ENCODE results near the gene IGSF21.

Gene IGSF21

GRCh38 chr1:18329469-18330253, 222.1 kb downstream of the IGSF21 start:
- no peaks in the 10 kb centered on the region for H3K4me1 ChIP-seq
- H3K4me3 ChIP-seq (ENCODE audit: low read depth, low read length), result no peak overlapping the region
- no peak overlapping the region for H3K4me2 ChIP-seq (ENCODE audit: low read length)
- H3K27ac ChIP-seq, result no peak overlapping the region
- no peak overlapping the region for H3K9ac ChIP-seq
- no peak overlapping the region for H2AFZ ChIP-seq
- H3K9me3 ChIP-seq (ENCODE audit: control insufficient read depth, low read length), result no peaks in the 10 kb centered on the region
- no peaks in the 10 kb centered on the region for H3K79me2 ChIP-seq
- no peaks in the 10 kb centered on the region for H3K27me3 ChIP-seq (ENCODE audit: control insufficient read depth, insufficient read depth, low read length)
- H3K36me3 ChIP-seq (ENCODE audit: control insufficient read depth, insufficient read depth, low read length), result no peaks in the 10 kb centered on the region
- no peak for TF ChIP-seq CTCF (IDR thresholded peaks at IDR 0.05)

DNA sequence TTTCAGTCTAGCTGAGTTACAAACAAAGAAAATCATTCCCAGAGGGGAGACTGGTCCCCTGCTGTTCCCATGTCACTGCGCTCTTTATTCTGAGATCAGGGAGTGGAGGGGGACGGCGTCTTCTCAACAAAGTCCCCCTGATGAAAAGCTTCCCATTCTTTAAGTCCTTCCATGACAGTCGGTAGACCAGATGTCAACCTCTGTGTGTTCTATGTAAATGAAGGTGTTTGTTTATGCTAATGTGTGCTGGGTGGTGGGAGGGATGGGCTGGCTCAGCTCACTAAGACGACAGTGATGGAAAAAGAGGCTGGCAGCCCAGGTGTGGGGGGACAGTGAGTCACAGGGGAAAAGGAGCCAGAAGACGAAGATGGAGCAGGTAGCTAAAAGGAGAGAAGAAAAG, 225.0 kb downstream of the IGSF21 start:
- H3K4me3 ChIP-seq (ENCODE audit: low read depth, low read length), result no peak overlapping the region
- H3K79me2 ChIP-seq, result no peaks in the 10 kb centered on the region
- no peak overlapping the region for H3K27ac ChIP-seq
- H3K4me1 ChIP-seq, result no peaks in the 10 kb centered on the region
- H3K9me3 ChIP-seq (ENCODE audit: control insufficient read depth, low read length), result no peaks in the 10 kb centered on the region
- H2AFZ ChIP-seq, result no peak overlapping the region
- TF ChIP-seq CTCF (IDR thresholded peaks at IDR 0.05), result no peak
- H3K9ac ChIP-seq, result no peak overlapping the region
- H3K36me3 ChIP-seq (ENCODE audit: control insufficient read depth, insufficient read depth, low read length), result no peaks in the 10 kb centered on the region
- no peak overlapping the region for H3K4me2 ChIP-seq (ENCODE audit: low read length)
- no peaks in the 10 kb centered on the region for H3K27me3 ChIP-seq (ENCODE audit: control insufficient read depth, insufficient read depth, low read length)

DNA sequence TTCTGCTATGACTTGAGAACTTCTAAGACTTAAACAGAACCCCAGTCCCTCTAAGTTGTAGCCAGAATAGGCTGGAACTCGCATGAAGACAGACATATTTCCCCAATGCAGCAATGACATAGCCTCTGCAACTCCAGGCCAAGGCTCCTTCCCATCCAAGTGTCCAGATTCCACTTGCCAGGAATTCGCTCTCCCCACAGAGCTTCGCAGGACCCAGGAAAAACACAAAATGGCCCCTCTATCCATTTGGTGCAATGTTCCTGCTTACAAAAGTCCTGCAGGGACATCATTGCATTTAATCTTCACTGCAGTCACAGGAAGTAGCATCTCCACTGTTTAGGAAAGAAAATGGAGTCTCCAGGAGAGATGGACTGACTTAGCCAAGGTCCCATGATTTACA, 225.6 kb downstream of the IGSF21 start:
- TF ChIP-seq CTCF (IDR thresholded peaks at IDR 0.05), result no peak
- Histone ChIP-seq H3K4me3 (ENCODE audit: low read depth, low read length) (no peak overlapping the region), H3K4me2 (ENCODE audit: low read length) (no peak overlapping the region), H3K27me3 (ENCODE audit: control insufficient read depth, insufficient read depth, low read length) (no peaks in the 10 kb centered on the region), H3K27ac (no peak overlapping the region), H3K79me2 (no peaks in the 10 kb centered on the region), H3K4me1 (no peaks in the 10 kb centered on the region), H3K36me3 (ENCODE audit: control insufficient read depth, insufficient read depth, low read length) (no peaks in the 10 kb centered on the region), H2AFZ (no peak overlapping the region), H3K9ac (no peak overlapping the region), H3K9me3 (ENCODE audit: control insufficient read depth, low read length) (no peaks in the 10 kb centered on the region)

GRCh38 chr1:18336801-18337200, 229.2 kb downstream of the IGSF21 start:
- no peaks in the 10 kb centered on the region for H3K36me3 ChIP-seq (ENCODE audit: control insufficient read depth, insufficient read depth, low read length)
- no peak overlapping the region for H3K4me3 ChIP-seq (ENCODE audit: low read depth, low read length)
- no peak overlapping the region for H2AFZ ChIP-seq
- H3K4me1 ChIP-seq, result no peaks in the 10 kb centered on the region
- no peak for TF ChIP-seq CTCF (IDR thresholded peaks at IDR 0.05)
- H3K27ac ChIP-seq, result no peak overlapping the region
- H3K9me3 ChIP-seq (ENCODE audit: control insufficient read depth, low read length), result no peaks in the 10 kb centered on the region
- no peaks in the 10 kb centered on the region for H3K27me3 ChIP-seq (ENCODE audit: control insufficient read depth, insufficient read depth, low read length)
- H3K4me2 ChIP-seq (ENCODE audit: low read length), result no peak overlapping the region
- no peak overlapping the region for H3K9ac ChIP-seq
- H3K79me2 ChIP-seq, result no peaks in the 10 kb centered on the region

- no peaks in the 10 kb centered on the region for H3K36me3 ChIP-seq (ENCODE audit: control insufficient read depth, insufficient read depth, low read length)
- H3K27ac ChIP-seq, result no peak overlapping the region
- H3K4me2 ChIP-seq (ENCODE audit: low read length), result no peak overlapping the region
- H3K9ac ChIP-seq, result no peak overlapping the region
- H3K9me3 ChIP-seq (ENCODE audit: control insufficient read depth, low read length), result no peaks in the 10 kb centered on the region
- H3K79me2 ChIP-seq, result no peaks in the 10 kb centered on the region
- H3K4me3 ChIP-seq (ENCODE audit: low read depth, low read length), result no peak overlapping the region
- H3K4me1 ChIP-seq, result no peaks in the 10 kb centered on the region
- H3K27me3 ChIP-seq (ENCODE audit: control insufficient read depth, insufficient read depth, low read length), result no peaks in the 10 kb centered on the region
- no peak overlapping the region for H2AFZ ChIP-seq
- no peak for TF ChIP-seq CTCF (IDR thresholded peaks at IDR 0.05)
Observed at GRCh38 chr1:18337757-18338156, 230.2 kb downstream of the IGSF21 start.
